SJSA1 (cell line): Measurements from ENCODE around the gene PCDHGA7. TPM values are rescaled to one million over a fixed set of nuclear protein-coding genes. Genes with fewer than 3 reads are reported as not detected.
"Not testable (repeated sequence)": the region's sequence is repeated elsewhere in the genome, so short reads cannot be mapped to it uniquely, and the experiment has no call there.

Experiments used
- DNase-seq, 2 experiments: peaks; one replicate each; pipeline ENCODE4 v3.0.0-alpha.2; 2015 to 2020; ENCODE audit warnings: low spot score in 2 of 2, low read depth in 1 of 2
- H3K27ac ChIP-seq: fragments of 250-450 bp; sonication (Bioruptor Pico); 2 replicates; pipeline ENCODE4 v1.5.1; 2020; ENCODE audit warnings: mild to moderate bottlenecking, moderate library complexity
- H3K27me3 ChIP-seq: fragments of 250-450 bp; sonication (Bioruptor Pico); replicated peaks from 2 replicates; pipeline ENCODE4 v1.5.1; 2020; ENCODE audit warnings: mild to moderate bottlenecking, moderate library complexity
- H3K36me3 ChIP-seq: fragments of 250-450 bp; sonication (Bioruptor Pico); 2 replicates; pipeline ENCODE4 v1.5.1; 2020; ENCODE audit warnings: mild to moderate bottlenecking
- H3K4me1 ChIP-seq: fragments of 250-450 bp; sonication (Bioruptor Pico); replicated peaks from 2 replicates; pipeline ENCODE4 v1.6.1; 2021; ENCODE audit warnings: mild to moderate bottlenecking
- H3K4me3 ChIP-seq: fragments of 250-450 bp; sonication (Bioruptor Pico); 2 replicates; pipeline ENCODE4 v1.5.1; 2020; ENCODE audit warnings: mild to moderate bottlenecking
- H3K9me3 ChIP-seq: fragments of 250-450 bp; sonication (Bioruptor Pico); replicated peaks from 2 replicates; pipeline ENCODE4 v1.5.1; 2020; ENCODE audit warnings: mild to moderate bottlenecking
- total RNA-seq: library from RNA; depleted of rRNA; stranded (reverse); fragments of >200 nt; shearing (Covaris generic); gene quantifications from 2 replicates; pipeline ENCODE4 v1.2.3, GENCODE V29; 2014; rRNA removed

The PCDHGA7 gene
- 0.82 and 0.91 TPM in 2 replicates for total RNA-seq

DNA sequence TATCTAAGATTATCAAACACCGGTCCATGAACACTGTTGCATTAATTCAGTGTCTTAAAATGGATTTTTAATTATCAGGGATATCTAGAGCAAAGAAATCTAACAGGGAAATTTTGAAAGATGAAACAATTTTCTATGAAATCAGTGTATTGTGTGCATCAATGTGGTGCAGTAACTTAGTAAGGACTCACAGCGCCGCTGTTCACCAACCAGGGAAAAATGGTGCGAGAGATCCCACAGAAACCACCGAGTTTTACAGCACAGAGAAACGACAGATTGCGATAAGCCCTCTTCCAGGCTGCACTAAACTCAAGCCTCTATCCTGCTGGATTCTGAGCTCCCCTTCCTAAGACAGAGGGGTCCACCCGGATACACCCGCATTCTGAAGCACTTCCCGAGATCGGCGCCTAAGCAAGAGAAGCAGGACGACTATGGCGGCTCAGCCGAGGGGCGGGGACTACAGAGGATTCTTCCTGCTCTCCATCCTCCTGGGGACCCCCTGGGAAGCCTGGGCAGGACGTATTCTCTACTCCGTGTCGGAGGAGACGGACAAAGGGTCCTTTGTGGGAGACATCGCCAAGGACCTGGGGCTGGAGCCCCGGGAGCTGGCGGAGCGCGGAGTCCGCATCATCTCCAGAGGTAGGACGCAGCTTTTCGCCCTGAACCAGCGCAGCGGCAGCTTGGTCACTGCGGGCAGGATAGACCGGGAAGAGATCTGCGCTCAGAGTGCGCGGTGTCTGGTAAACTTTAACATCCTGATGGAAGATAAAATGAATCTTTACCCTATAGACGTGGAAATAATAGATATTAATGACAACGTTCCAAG, at the start of gene PCDHGA7:
TSS of gene PCDHGA7 (plus strand) at position 274 of the 826 bp plus-strand sequence. CDS start at position 432, 158 bp downstream.
- Histone ChIP-seq H3K36me3 (no peaks in the 10 kb centered on the region), H3K9me3 (peaks cover 29% of the 10 kb centered on the region), H3K4me3 (peak within 1 kb of the TSS; percentile 9; the same call in 1 of the 2 replicates), H3K27ac (no peak within 1 kb of the TSS), H3K4me1 (no peaks in the 10 kb centered on the region), H3K27me3 (no peaks in the 10 kb centered on the region)
- DNase-seq: no peak

DNA sequence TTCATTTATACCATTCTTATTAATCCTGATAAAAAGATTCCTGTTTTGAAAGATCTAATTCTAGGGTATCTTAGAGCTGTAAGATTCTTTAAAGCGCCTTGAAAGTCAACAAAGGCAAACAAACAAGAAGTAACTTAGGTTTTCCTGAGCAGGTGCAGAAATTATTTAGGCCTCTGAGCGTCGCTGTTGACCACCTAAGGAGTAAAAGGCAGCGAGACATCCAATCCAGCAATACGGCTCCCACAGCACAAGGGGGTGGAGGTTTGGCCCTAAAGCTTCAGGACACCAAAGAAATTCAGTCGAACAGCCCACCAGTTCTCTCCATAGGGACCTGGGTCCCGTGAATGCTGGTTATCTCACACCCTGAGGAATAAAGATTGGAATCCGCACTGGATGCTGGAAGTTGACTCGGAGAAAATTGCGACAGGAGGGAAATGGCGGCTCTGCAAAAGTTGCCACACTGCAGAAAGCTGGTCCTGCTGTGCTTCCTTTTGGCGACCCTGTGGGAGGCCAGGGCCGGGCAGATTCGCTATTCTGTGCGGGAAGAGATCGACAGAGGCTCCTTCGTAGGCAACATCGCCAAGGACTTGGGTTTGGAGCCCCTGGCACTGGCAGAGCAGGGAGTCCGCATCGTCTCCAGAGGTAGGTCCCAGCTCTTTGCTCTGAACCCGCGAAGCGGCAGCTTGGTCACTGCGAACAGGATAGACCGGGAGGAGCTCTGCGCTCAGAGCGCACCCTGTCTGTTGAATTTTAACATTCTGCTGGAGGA, 43.8 kb upstream of the PCDHGA7 start, which contains the start of gene PCDHGA2:
TSS of gene PCDHGA2 (plus strand) at position 223 of the 769 bp plus-strand sequence.
- H3K36me3 ChIP-seq: no peaks in the 10 kb centered on the region
- no peaks in the 10 kb centered on the region for H3K4me1 ChIP-seq
- H3K4me3 ChIP-seq: no peak within 1 kb of the TSS; the same call in 1 of the 2 replicates
- H3K27ac ChIP-seq: no peak within 1 kb of the TSS
- no peaks in the 10 kb centered on the region for H3K27me3 ChIP-seq
- peaks cover 15% of the 10 kb centered on the region for H3K9me3 ChIP-seq
- DNase-seq: no peak

DNA sequence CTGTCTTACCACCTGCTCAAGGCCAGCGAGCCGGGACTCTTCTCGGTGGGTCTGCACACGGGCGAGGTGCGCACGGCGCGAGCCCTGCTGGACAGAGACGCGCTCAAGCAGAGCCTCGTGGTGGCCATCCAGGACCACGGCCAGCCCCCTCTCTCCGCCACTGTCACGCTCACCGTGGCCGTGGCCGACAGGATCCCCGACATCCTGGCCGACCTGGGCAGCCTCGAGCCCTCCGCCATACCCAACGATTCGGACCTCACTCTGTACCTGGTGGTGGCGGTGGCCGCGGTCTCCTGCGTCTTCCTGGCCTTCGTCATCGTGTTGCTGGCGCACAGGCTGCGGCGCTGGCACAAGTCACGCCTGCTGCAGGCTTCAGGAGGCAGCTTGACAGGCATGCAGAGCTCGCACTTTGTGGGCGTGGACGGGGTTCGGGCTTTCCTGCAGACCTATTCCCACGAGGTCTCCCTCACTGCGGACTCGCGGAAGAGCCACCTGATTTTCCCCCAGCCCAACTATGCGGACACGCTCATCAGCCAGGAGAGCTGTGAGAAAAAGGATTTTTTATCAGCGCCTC, 41.7 kb upstream of the PCDHGA7 start:
- H3K36me3 ChIP-seq: not testable (repeated sequence)

DNA sequence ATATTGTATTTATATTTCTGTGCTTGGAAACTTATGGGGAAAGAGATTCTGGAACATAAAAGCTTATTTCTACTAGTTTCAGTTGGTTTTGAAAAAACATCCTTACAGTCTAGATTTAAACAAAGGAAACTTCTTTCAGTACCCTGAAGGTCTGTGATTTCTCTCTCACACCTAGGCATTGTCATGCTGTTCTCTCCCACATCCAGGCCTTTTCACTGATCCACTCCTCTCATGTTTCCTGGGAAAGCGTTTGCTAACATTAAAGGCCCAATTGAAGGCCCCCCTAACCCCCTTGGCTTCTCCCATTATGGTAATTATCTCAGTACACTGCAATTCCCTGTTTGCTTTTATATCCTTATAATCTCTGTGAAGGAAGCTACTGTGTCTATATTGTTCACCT, 39.8 kb upstream of the PCDHGA7 start:
- Histone ChIP-seq H3K9me3 (peaks cover 23% of the 10 kb centered on the region), H3K27me3 (no peaks in the 10 kb centered on the region), H3K36me3 (no peaks in the 10 kb centered on the region), H3K4me3 (no peak overlapping the region), H3K27ac (no peak overlapping the region), H3K4me1 (no peaks in the 10 kb centered on the region)
- DNase-seq: no peak

More for the DNA sequence above, 41.7 kb upstream of the PCDHGA7 start:
- not testable (repeated sequence) for H3K4me1 ChIP-seq, DNase-seq, H3K27me3 ChIP-seq, H3K4me3 ChIP-seq, H3K27ac ChIP-seq
- H3K9me3 ChIP-seq: peaks cover 23% of the 10 kb centered on the region

DNA sequence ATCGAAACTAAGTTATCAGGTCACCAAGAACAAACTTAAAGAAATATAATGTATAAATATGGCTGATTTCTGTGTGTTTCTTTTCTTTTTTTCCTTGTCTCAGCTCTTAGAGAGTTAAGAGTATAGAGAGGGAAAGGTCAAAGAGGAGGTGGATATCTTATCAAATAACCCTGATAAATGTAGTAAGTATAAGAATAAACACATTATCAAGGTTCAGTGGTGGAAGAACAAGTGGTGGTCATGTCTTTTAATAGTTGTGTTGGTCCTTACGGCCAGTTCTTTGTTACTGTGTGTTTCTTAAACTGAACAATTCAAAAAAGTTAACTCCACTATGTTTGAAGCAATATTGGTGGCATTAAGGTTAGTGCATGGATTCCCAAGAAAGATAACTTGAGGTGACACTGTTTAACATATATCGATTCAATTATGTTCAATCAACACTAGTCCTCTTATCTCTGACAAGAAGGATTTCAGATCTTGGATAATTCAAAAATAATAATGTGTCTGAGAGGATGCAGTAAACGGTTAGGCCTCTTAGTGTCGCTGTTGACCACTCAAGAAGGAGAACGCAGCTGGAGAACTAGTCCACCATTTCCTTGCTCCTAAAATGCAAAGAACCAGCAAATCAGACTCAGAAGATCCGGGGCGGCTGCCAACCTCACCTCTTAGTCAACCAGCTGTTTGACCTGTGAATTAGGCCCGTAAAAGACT, 39.1 kb upstream of the PCDHGA7 start, which contains the start of gene PCDHGA3:
TSS of gene PCDHGA3 (plus strand) at position 588 of the 711 bp plus-strand sequence. CDS start 205 bp downstream, outside the sequence.
- Histone ChIP-seq H3K27ac (no peak within 1 kb of the TSS), H3K36me3 (no peaks in the 10 kb centered on the region), H3K4me1 (no peaks in the 10 kb centered on the region), H3K9me3 (peaks cover 23% of the 10 kb centered on the region), H3K4me3 (no peak within 1 kb of the TSS), H3K27me3 (no peaks in the 10 kb centered on the region)
- no peak for DNase-seq

DNA sequence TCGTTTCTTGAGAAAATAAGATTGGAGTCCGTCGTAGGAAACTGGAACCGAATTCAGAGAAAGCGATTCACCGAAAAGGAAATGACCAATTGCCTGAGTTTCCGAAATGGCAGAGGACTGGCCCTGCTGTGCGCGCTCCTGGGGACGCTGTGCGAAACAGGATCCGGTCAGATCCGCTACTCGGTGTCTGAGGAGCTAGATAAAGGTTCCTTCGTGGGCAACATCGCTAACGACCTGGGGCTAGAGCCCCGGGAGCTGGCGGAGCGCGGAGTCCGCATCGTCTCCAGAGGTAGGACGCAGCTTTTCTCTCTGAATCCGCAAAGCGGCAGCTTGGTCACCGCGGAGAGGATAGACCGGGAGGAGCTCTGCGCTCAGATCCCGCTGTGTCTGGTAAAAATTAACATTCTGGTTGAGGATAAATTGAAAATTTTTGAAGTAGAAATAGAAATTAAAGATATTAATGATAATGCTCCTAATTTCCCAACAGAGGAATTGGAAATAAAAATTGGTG, 38.5 kb upstream of the PCDHGA7 start:
- Histone ChIP-seq H3K9me3 (peaks cover 23% of the 10 kb centered on the region), H3K27me3 (no peaks in the 10 kb centered on the region), H3K4me3 (no peak overlapping the region), H3K27ac (no peak overlapping the region), H3K36me3 (no peaks in the 10 kb centered on the region), H3K4me1 (no peaks in the 10 kb centered on the region)
- no peak for DNase-seq

DNA sequence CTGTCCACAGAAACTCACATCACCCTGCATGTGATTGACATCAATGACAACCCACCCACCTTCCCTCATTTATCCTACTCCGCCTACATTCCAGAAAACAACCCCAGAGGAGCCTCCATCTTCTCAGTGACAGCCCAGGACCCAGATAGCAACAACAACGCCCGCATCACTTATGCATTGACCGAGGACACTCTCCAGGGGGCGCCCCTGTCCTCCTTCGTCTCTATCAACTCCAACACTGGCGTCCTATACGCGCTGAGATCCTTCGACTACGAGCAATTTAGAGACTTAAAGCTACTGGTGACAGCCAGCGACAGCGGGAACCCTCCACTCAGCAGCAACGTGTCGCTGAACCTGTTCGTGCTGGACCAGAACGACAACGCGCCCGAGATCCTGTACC, 37.2 kb upstream of the PCDHGA7 start:
- no peak for DNase-seq
- H3K4me1 ChIP-seq: no peaks in the 10 kb centered on the region
- H3K27me3 ChIP-seq: no peaks in the 10 kb centered on the region
- H3K27ac ChIP-seq: no peak overlapping the region
- H3K9me3 ChIP-seq: peaks cover 19% of the 10 kb centered on the region
- no peak overlapping the region for H3K4me3 ChIP-seq
- no peaks in the 10 kb centered on the region for H3K36me3 ChIP-seq

DNA sequence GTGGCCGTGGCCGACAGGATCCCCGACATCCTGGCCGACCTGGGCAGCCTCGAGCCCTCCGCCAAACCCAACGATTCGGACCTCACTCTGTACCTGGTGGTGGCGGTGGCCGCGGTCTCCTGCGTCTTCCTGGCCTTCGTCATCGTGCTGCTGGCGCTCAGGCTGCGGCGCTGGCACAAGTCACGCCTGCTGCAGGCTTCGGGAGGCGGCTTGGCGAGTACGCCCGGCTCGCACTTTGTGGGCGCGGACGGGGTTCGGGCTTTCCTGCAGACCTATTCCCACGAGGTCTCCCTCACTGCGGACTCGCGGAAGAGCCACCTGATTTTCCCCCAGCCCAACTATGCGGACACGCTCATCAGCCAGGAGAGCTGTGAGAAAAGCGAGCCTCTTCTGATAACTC, 36.5 kb upstream of the PCDHGA7 start:
- H3K36me3 ChIP-seq, H3K27me3 ChIP-seq, DNase-seq, H3K4me3 ChIP-seq, H3K4me1 ChIP-seq, H3K27ac ChIP-seq: not testable (repeated sequence)
- H3K9me3 ChIP-seq: peaks cover 24% of the 10 kb centered on the region

DNA sequence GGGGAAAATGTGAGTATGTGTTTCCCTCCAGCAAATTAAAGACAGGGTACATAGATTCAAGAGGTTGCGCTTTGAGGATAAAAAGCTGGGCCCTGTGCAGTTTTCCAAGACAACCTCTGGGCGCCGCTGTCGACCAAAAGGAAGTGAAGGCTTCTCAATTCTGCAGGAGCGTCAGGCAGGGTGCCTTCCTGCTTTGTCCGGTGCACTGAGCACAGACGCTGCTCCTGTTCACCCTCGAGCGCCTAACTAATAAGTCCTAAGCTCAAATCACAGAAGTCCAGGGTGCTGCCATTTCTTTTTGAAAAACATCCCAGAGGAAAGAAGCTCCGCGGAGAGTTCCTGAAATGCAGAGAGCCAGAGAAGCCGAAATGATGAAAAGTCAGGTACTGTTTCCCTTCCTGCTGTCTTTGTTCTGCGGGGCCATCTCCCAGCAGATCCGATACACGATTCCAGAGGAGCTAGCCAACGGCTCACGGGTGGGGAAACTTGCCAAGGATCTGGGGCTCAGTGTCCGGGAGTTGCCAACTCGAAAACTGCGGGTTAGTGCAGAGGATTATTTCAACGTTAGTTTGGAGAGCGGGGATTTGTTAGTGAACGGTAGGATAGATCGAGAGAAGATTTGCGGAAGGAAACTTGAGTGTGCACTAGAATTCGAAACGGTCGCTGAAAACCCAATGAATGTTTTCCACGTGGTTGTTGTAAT, 32.5 kb upstream of the PCDHGA7 start, which contains the start of gene PCDHGB1:
TSS of gene PCDHGB1 (plus strand) at position 183 of the 703 bp plus-strand sequence. CDS start at position 345, 162 bp downstream.
- Histone ChIP-seq H3K27me3 (no peaks in the 10 kb centered on the region), H3K36me3 (no peaks in the 10 kb centered on the region), H3K9me3 (peaks cover 12% of the 10 kb centered on the region), H3K27ac (no peak within 1 kb of the TSS), H3K4me1 (no peaks in the 10 kb centered on the region), H3K4me3 (no peak within 1 kb of the TSS)
- DNase-seq: peak in 1 of 2 experiments; percentile 42

DNA sequence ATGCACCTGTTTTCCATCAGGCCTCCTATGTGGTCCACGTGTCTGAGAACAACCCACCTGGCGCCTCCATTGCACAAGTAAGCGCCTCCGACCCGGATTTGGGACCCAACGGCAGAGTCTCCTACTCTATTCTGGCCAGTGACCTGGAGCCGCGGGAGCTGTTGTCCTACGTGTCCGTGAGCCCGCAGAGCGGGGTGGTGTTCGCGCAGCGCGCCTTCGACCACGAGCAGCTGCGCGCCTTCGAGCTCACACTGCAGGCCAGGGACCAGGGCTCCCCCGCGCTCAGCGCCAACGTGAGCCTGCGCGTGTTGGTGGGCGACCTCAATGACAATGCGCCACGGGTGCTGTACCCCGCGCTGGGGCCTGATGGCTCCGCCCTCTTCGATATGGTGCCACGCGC, 31.0 kb upstream of the PCDHGA7 start:
- H3K4me1 ChIP-seq: no peaks in the 10 kb centered on the region
- no peaks in the 10 kb centered on the region for H3K36me3 ChIP-seq
- H3K27me3 ChIP-seq: no peaks in the 10 kb centered on the region
- H3K27ac ChIP-seq: no peak overlapping the region
- DNase-seq: no peak
- no peak overlapping the region for H3K4me3 ChIP-seq
- peaks cover 19% of the 10 kb centered on the region for H3K9me3 ChIP-seq

DNA sequence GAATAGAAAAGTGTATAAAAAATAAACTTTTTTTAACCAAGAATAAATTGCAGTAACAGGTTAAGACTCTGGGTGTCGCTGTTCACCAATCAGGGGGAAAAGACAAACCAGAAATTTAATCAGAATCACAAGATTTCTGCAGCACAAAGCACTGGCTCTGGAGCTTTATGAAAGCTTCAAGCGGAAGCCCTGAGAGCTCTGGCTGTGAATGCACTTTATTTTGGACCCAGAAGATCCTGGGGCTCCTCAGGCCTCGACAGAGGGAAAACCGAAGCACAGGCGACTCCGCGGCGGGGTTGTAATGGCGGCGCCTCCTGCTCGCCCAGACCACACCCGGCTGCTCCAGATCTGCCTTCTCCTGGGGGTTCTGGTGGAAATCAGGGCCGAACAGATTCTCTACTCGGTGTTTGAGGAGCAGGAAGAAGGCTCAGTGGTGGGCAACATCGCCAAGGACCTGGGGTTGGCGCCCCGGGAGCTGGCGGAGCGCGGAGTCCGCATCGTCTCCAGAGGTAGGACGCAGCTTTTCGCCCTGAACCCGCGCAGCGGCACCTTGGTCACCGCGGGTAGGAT, 27.6 kb upstream of the PCDHGA7 start, which contains the start of gene PCDHGA4:
TSS of gene PCDHGA4 (plus strand) at position 122 of the 570 bp plus-strand sequence. CDS start at position 209, 87 bp downstream.
- H3K4me3 ChIP-seq: no peak within 1 kb of the TSS
- H3K27me3 ChIP-seq: no peaks in the 10 kb centered on the region
- no peaks in the 10 kb centered on the region for H3K4me1 ChIP-seq
- no peaks in the 10 kb centered on the region for H3K36me3 ChIP-seq
- no peak within 1 kb of the TSS for H3K27ac ChIP-seq
- H3K9me3 ChIP-seq: peaks cover 26% of the 10 kb centered on the region
- no peak for DNase-seq

DNA sequence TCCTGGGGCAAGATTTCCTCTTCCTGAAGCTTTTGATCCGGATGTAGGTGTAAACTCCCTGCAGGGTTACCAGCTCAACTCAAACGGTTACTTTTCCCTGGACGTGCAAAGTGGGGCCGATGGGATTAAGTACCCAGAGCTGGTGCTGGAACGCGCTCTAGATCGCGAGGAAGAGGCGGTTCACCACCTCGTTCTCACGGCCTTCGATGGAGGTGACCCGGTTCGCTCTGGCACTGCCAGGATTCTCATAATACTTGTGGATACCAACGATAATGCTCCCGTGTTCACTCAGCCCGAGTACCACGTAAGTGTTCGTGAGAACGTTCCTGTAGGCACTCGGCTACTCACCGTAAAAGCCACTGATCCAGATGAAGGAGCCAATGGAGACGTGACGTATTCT, 26.9 kb upstream of the PCDHGA7 start:
- Histone ChIP-seq H3K27ac (no peak overlapping the region), H3K36me3 (no peaks in the 10 kb centered on the region), H3K27me3 (no peaks in the 10 kb centered on the region), H3K9me3 (peaks cover 27% of the 10 kb centered on the region), H3K4me3 (no peak overlapping the region), H3K4me1 (no peaks in the 10 kb centered on the region)
- DNase-seq: no peak
